Panc1 (cell line): ENCODE measurements around the gene STMN1.

Experiments
- POLR2AphosphoS5 ChIP-seq: IDR thresholded peaks from 2 replicates; pipeline ENCODE4 v1.6.1; 2012; ENCODE audit warnings: mild to moderate bottlenecking, low read depth, low read length, moderate library complexity
- TF ChIP-seq, protein P1 (sequence below): fragments of 450-650 bp; IDR thresholded peaks from 2 replicates; pipeline ENCODE4 v1.5.1; 2017; ENCODE audit warnings: mild to moderate bottlenecking
- TF ChIP-seq, protein P2 (sequence below), 2 experiments: IDR thresholded peaks; 2 replicates each; pipeline ENCODE4 v1.6.1; 2011 to 2012; ENCODE audit warnings: low read depth in 2 of 2, control low read depth in 1 of 2, low read length in 1 of 2, mild to moderate bottlenecking in 1 of 2, moderate library complexity in 1 of 2; ENCODE audit not compliant: insufficient read depth in 1 of 2

DNA sequence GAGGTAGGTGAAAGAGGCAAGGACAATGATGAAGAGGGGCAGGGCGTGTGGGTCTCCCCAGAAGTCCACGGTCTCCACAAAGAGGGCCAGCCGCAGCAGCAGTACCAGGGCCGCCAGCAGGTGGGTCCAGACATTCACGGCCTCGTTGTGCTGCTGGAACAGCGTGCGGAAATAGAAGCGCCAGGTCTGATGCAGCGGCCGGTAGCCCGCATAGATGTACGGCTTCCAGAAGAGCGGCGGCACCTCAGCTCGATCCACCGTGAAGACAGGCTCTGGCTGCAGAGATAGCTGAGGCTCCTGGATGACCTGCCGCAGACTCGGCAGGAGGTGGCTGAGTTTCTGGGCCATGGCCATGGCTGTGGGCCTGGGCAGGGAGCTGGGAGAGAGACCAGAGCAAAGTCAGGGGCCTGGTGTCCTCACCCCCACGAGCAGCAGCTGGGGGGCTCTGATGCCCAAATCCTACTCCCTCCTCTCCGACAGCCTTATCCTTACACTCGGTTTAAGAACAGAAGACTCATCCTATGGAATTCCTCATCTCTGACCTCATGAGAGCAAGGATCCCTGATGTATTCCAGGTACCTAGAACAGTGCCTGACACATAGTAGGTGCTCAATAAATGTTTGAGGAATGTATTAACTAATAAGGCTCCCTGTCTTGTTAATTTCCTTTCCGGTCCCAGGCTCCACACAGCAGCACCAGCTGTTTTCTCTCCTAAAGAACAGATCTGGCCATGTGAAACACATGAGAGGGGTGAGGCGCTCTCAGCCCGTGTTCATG is 42.5 kb downstream of the STMN1 start:
- TF ChIP-seq, protein P1, sequence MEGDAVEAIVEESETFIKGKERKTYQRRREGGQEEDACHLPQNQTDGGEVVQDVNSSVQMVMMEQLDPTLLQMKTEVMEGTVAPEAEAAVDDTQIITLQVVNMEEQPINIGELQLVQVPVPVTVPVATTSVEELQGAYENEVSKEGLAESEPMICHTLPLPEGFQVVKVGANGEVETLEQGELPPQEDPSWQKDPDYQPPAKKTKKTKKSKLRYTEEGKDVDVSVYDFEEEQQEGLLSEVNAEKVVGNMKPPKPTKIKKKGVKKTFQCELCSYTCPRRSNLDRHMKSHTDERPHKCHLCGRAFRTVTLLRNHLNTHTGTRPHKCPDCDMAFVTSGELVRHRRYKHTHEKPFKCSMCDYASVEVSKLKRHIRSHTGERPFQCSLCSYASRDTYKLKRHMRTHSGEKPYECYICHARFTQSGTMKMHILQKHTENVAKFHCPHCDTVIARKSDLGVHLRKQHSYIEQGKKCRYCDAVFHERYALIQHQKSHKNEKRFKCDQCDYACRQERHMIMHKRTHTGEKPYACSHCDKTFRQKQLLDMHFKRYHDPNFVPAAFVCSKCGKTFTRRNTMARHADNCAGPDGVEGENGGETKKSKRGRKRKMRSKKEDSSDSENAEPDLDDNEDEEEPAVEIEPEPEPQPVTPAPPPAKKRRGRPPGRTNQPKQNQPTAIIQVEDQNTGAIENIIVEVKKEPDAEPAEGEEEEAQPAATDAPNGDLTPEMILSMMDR, result no peak
- no peak for TF ChIP-seq POLR2AphosphoS5
- TF ChIP-seq, protein P2, sequence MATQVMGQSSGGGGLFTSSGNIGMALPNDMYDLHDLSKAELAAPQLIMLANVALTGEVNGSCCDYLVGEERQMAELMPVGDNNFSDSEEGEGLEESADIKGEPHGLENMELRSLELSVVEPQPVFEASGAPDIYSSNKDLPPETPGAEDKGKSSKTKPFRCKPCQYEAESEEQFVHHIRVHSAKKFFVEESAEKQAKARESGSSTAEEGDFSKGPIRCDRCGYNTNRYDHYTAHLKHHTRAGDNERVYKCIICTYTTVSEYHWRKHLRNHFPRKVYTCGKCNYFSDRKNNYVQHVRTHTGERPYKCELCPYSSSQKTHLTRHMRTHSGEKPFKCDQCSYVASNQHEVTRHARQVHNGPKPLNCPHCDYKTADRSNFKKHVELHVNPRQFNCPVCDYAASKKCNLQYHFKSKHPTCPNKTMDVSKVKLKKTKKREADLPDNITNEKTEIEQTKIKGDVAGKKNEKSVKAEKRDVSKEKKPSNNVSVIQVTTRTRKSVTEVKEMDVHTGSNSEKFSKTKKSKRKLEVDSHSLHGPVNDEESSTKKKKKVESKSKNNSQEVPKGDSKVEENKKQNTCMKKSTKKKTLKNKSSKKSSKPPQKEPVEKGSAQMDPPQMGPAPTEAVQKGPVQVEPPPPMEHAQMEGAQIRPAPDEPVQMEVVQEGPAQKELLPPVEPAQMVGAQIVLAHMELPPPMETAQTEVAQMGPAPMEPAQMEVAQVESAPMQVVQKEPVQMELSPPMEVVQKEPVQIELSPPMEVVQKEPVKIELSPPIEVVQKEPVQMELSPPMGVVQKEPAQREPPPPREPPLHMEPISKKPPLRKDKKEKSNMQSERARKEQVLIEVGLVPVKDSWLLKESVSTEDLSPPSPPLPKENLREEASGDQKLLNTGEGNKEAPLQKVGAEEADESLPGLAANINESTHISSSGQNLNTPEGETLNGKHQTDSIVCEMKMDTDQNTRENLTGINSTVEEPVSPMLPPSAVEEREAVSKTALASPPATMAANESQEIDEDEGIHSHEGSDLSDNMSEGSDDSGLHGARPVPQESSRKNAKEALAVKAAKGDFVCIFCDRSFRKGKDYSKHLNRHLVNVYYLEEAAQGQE (IDR thresholded peaks at IDR 0.05; ENCODE audit: insufficient read depth in 1 of 2, low read depth in 2 of 2, low read length in 1 of 2), result no peak
